Activated CD8-positive, alpha-beta T cell treated with anti-CD3 and anti-CD28 coated beads for 36 hours (primary cell): ENCODE measurements around the gene AFAP1L2. TPM values are rescaled to one million over a fixed set of nuclear protein-coding genes. Genes with fewer than 3 reads are reported as not detected.

Experiments used
- ATAC-seq: fragments of 200-7000 bp; cut with Tn5 transposase; one replicate; pipeline ENCODE4 v1.10.0; 2021; ENCODE audit warnings: mild to moderate bottlenecking, moderate library complexity
- CTCF ChIA-PET: fragments of 350-600 bp; sonication (Branson Sonifier 250); formaldehyde crosslinking; loops from one replicate; lab custom pipeline; 2021; ENCODE audit warnings: antibody characterized with exemption; lab: Charles Lee
- POLR2A ChIA-PET: fragments of 350-600 bp; sonication (Branson Sonifier 250); formaldehyde crosslinking; loops from one replicate; lab custom pipeline; 2021; ENCODE audit warnings: antibody characterized with exemption; lab: Charles Lee
- DNase-seq: peaks from one replicate; pipeline ENCODE4 v3.0.0-alpha.2; 2020
- H3K27ac Mint-ChIP-seq: one replicate; pipeline ENCODE4 v1.8.0; 2021; ENCODE audit warnings: mild to moderate bottlenecking, mixed read lengths
- H3K27me3 Mint-ChIP-seq: one replicate; pipeline ENCODE4 v1.8.0; 2021; ENCODE audit warnings: mixed read lengths
- H3K36me3 Mint-ChIP-seq: one replicate; pipeline ENCODE4 v1.8.0; 2021; ENCODE audit warnings: low read depth, mixed read lengths
- H3K4me1 Mint-ChIP-seq: one replicate; pipeline ENCODE4 v1.8.0; 2021; ENCODE audit warnings: low read depth, mixed read lengths
- H3K4me3 Mint-ChIP-seq: one replicate; pipeline ENCODE4 v1.8.0; 2021; ENCODE audit warnings: mild to moderate bottlenecking, moderate library complexity, mixed read lengths
- H3K9me3 Mint-ChIP-seq: one replicate; pipeline ENCODE4 v1.8.0; 2021; ENCODE audit warnings: mixed read lengths
- CTCF ChIP-seq: fragments of 200-600 bp; IDR thresholded peaks from one replicate; pipeline ENCODE4 v1.8.0; 2022; ENCODE audit warnings: antibody characterized with exemption, mild to moderate bottlenecking
- intact Hi-C: fragments of 100-400 bp; cut with micrococcal nuclease; formaldehyde crosslinking; loops from one replicate; pipeline ENCODE4 v1.10.0; 2022
- total RNA-seq, 2 experiments: library from RNA; stranded (reverse); gene quantifications; one replicate each; pipeline ENCODE4 v1.2.3, GENCODE V29; 2021

AFAP1L2 gene
- total RNA-seq, 2 experiments from 2014 or later, result 4.9 to 6.3 TPM

GRCh38 chr10:114279901-114280644 is 124.2 kb downstream of the AFAP1L2 start:
- CTCF ChIA-PET, result interaction anchor here (1.1 kb wide), 1 partner anchor 24 kb away, joined by 3 read pairs; no protein-coding TSS in a partner anchor
- Mint-ChIP-seq H3K36me3 (no peaks in the 10 kb centered on the region), H3K9me3 (no peaks in the 10 kb centered on the region), H3K4me3 (no peak overlapping the region), H3K27me3 (peaks cover 2% of the 10 kb centered on the region), H3K27ac (no peak overlapping the region), H3K4me1 (no peaks in the 10 kb centered on the region)
- intact Hi-C loops, result no loop called here
- POLR2A ChIA-PET, result no interaction called here
- ATAC-seq (no peak), DNase-seq (no peak)
- no peak for TF ChIP-seq CTCF

- no peak overlapping the region for H3K27ac Mint-ChIP-seq
Observed at GRCh38 chr10:114279289-114279688, 125.0 kb downstream of the AFAP1L2 start.

GRCh38 chr10:114278884-114279191 is 125.5 kb downstream of the AFAP1L2 start:
- no peaks in the 10 kb centered on the region for H3K36me3 Mint-ChIP-seq
- no peak overlapping the region for H3K27ac Mint-ChIP-seq
- ChIA-PET CTCF (no interaction called here), POLR2A (no interaction called here)
- no peak for ATAC-seq
- TF ChIP-seq CTCF, result no peak
- intact Hi-C loops, result no loop called here
- H3K4me3 Mint-ChIP-seq, result no peak overlapping the region
- no peaks in the 10 kb centered on the region for H3K9me3 Mint-ChIP-seq
- H3K27me3 Mint-ChIP-seq, result peaks cover 6% of the 10 kb centered on the region
- no peak for DNase-seq
- H3K4me1 Mint-ChIP-seq, result no peaks in the 10 kb centered on the region

More at GRCh38 chr10:114279289-114279688, 125.0 kb downstream of the AFAP1L2 start:
- ChIA-PET CTCF (no interaction called here), POLR2A (no interaction called here)
- Mint-ChIP-seq H3K9me3 (no peaks in the 10 kb centered on the region), H3K4me3 (no peak overlapping the region), H3K36me3 (no peaks in the 10 kb centered on the region), H3K4me1 (no peaks in the 10 kb centered on the region), H3K27me3 (peaks cover 5% of the 10 kb centered on the region)
- DNase-seq, result no peak
- TF ChIP-seq CTCF, result no peak
- no peak for ATAC-seq
- intact Hi-C loops, result no loop called here

- intact Hi-C loops, result no loop called here
- CTCF ChIA-PET, result no interaction called here
- DNase-seq (no peak), ATAC-seq (no peak)
- Mint-ChIP-seq H3K4me3 (no peak overlapping the region), H3K27ac (no peak overlapping the region), H3K27me3 (peaks cover 7% of the 10 kb centered on the region), H3K9me3 (no peaks in the 10 kb centered on the region), H3K36me3 (no peaks in the 10 kb centered on the region), H3K4me1 (no peaks in the 10 kb centered on the region)
- TF ChIP-seq CTCF, result no peak
- POLR2A ChIA-PET, result no interaction called here
Observed at GRCh38 chr10:114278140-114278883, 126.0 kb downstream of the AFAP1L2 start.

GRCh38 chr10:114276671-114277070 is 127.6 kb downstream of the AFAP1L2 start:
- POLR2A ChIA-PET, result no interaction called here
- Mint-ChIP-seq H3K36me3 (no peaks in the 10 kb centered on the region), H3K27me3 (peaks cover 7% of the 10 kb centered on the region), H3K4me1 (no peaks in the 10 kb centered on the region), H3K9me3 (no peaks in the 10 kb centered on the region), H3K27ac (no peak overlapping the region), H3K4me3 (no peak overlapping the region)
- DNase-seq (no peak), ATAC-seq (no peak)
- no peak for TF ChIP-seq CTCF
- intact Hi-C loops, result no loop called here
- CTCF ChIA-PET, result interaction anchor here (1.4 kb wide), 1 partner anchor 27 kb away, joined by 6 read pairs; no protein-coding TSS in a partner anchor
